Esophagus muscularis mucosa (tissue), 4 donors: Measurements from ENCODE around the gene CDC42EP3. TPM values are rescaled to one million over a fixed set of nuclear protein-coding genes. Genes with fewer than 3 reads are reported as not detected.

ENCODE experiments used
- DNase-seq: peaks from one replicate; pipeline ENCODE4 v3.0.0-alpha.2; 2017; ENCODE audit errors: extremely low spot score
- H3K27ac ChIP-seq, 4 donors: fragments of 200-600 bp; sonication (generic); replicated peaks in 1 of 4; 1 replicate in 3 of 4; 2 replicates in 1 of 4; pipeline ENCODE4 v1.5.1; 2016 to 2019; ENCODE audit warnings: mild to moderate bottlenecking in 1 of 4
- H3K27me3 ChIP-seq, 4 donors: fragments of 200-600 bp; sonication (generic); one replicate each; pipeline versions ENCODE4 v1.5.1 to v1.6.0; 2016 to 2019
- H3K36me3 ChIP-seq, 4 donors: fragments of 200-600 bp; sonication (generic); one replicate each; pipeline ENCODE4 v1.5.1; 2016 to 2019
- H3K4me1 ChIP-seq, 4 donors: fragments of 200-600 bp; sonication (generic); one replicate each; pipeline ENCODE4 v1.5.1; 2016 to 2019
- H3K4me3 ChIP-seq, 4 donors: fragments of 200-600 bp; sonication (generic); 1 replicate in 2 of 4; 2 replicates in 2 of 4; pipeline ENCODE4 v1.5.1; 2016 to 2019; ENCODE audit warnings: mild to moderate bottlenecking in 4 of 4, moderate library complexity in 1 of 4
- H3K9me3 ChIP-seq, 4 donors: fragments of 200-600 bp; sonication (generic); 1 replicate in 3 of 4; 2 replicates in 1 of 4; pipeline ENCODE4 v1.5.1; 2016 to 2019
- EP300 ChIP-seq: sonication (generic); formaldehyde crosslinking; IDR thresholded peaks from one replicate; pipeline ENCODE4 v1.6.1; 2017; ENCODE audit warnings: antibody characterized with exemption
- POLR2A ChIP-seq: fragments of 450-650 bp; IDR thresholded peaks from one replicate; pipeline ENCODE4 v1.6.1; 2017; ENCODE audit warnings: antibody characterized with exemption, moderate library complexity, mild to moderate bottlenecking, low read depth
- POLR2AphosphoS5 ChIP-seq, 2 donors: sonication (generic); formaldehyde crosslinking; IDR thresholded peaks; one replicate each; pipeline ENCODE4 v1.6.1; 2017; ENCODE audit warnings: antibody characterized with exemption in 2 of 2
- WGBS: methylation state at CpG from one replicate; pipeline ENCODE4 v1.1.5; 2018; 5-methylcytosine and 5-hydroxymethylcytosine counted together
- intact Hi-C: fragments of 100-400 bp; cut with DNase I; formaldehyde crosslinking; loops from one replicate; pipeline ENCODE4 v1.15.1; 2023
- total RNA-seq, 4 donors: library from RNA; depleted of rRNA; stranded (reverse); fragments of >200 nt; gene quantifications; one replicate each; pipeline versions ENCODE4 v1.1.0 to v1.2.1, GENCODE V29; 2016
- TF ChIP-seq, protein P1 (sequence below), 3 experiments: fragments of 200-600 bp in 2 of 3; fragments of 450-650 bp in 1 of 3; sonication (generic) in 2 of 3; IDR thresholded peaks; one replicate each; pipeline ENCODE4 v1.5.1; 2017 to 2019; ENCODE audit warnings: antibody characterized with exemption in 3 of 3, mild to moderate bottlenecking in 2 of 3, moderate library complexity in 1 of 3

The CDC42EP3 gene
- total RNA-seq, 4 donors from 2014 or later = 67.7 to 217 (median 112) TPM

DNA sequence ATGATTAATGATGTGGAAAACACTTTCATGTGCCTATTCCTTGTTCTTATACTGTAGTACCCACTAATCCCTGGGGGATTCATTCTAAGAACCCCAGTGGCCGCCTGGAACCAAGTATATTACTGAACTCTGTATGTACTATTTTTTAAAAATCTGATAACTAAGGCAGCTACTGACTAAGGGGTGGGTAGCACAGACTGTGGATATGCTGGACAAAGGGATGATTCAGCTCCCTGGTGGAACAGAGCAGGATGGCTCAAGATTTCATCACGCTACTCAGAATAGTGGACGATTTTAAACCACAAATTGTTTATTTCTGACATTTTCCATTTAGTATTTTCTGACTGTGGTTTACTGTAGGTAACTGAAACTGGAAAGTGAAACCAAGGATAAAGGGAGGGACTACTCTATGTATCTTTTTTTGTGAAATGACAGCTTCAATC lies 41.8 kb upstream of the CDC42EP3 start:
- 62% methylated on average over 3 of the region's 3 CpGs for WGBS

DNA sequence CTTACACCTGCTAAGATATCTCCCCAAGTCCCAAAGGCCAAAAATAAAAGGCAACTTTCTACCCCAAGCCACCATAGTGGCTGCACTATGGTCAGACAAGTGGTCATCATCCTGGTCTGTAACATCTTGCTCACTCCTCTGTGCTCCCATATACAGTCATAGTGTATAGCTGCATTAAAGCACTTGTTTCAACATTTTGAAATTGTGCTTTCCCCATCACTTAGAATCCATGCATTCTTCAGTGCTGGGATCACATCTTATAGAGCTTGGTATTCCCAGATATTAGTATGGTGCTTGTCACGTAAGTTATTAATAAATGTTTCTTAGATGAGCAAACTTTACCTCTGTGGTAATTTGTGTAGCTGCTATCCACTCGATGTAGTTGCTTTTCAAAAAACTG lies 40.4 kb upstream of the CDC42EP3 start:
- 83% methylated on average over 2 of the region's 2 CpGs for WGBS
- TF ChIP-seq, protein P1, sequence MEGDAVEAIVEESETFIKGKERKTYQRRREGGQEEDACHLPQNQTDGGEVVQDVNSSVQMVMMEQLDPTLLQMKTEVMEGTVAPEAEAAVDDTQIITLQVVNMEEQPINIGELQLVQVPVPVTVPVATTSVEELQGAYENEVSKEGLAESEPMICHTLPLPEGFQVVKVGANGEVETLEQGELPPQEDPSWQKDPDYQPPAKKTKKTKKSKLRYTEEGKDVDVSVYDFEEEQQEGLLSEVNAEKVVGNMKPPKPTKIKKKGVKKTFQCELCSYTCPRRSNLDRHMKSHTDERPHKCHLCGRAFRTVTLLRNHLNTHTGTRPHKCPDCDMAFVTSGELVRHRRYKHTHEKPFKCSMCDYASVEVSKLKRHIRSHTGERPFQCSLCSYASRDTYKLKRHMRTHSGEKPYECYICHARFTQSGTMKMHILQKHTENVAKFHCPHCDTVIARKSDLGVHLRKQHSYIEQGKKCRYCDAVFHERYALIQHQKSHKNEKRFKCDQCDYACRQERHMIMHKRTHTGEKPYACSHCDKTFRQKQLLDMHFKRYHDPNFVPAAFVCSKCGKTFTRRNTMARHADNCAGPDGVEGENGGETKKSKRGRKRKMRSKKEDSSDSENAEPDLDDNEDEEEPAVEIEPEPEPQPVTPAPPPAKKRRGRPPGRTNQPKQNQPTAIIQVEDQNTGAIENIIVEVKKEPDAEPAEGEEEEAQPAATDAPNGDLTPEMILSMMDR (IDR thresholded peaks at IDR 0.05) = no peak
- TF ChIP-seq POLR2A (no peak), EP300 (no peak)
- intact Hi-C loops = no loop called here

More for the DNA sequence above, 41.8 kb upstream of the CDC42EP3 start:
- Histone ChIP-seq H3K27ac (no peak overlapping the region), H3K4me1 (peaks cover 0 to 2% (median under 1%) of the 10 kb centered on the region in 4 donors), H3K27me3 (no peaks in the 10 kb centered on the region), H3K36me3 (no peaks in the 10 kb centered on the region), H3K9me3 (no peaks in the 10 kb centered on the region), H3K4me3 (no peak overlapping the region)
- no peak for DNase-seq
- intact Hi-C loops = no loop called here
- TF ChIP-seq POLR2A = no peak
- TF ChIP-seq EP300 = no peak
- TF ChIP-seq, protein P1 (IDR thresholded peaks at IDR 0.05) = no peak
- TF ChIP-seq POLR2AphosphoS5 (IDR thresholded peaks at IDR 0.05) = no peak

DNA sequence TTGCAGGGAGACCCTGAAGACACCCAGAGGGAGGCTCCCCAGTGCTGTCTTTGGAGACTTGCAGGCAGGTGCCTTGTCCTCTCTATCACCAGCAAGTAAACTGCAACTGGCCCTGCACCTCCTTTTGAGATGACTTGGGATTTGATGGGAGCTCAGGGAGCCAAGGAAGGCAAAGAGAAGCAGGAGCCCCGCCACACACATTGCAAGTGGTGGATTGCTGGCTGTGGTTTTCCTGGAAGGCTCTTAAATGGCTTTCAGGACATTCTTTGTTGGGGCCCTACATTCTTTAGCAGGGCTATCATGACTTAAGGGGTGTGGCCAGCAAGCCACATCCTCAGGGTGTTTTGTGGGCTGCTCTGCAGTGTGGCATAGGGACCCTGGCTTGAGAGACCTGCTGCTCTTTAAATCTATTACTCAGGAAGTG lies 39.9 kb upstream of the CDC42EP3 start:
- peaks cover 0 to 18% (median 8%) of the 10 kb centered on the region in 4 donors for H3K4me1 ChIP-seq
- no peak for TF ChIP-seq EP300
- TF ChIP-seq, protein P1 (IDR thresholded peaks at IDR 0.05) = no peak
- no peak for TF ChIP-seq POLR2A
- no peak for TF ChIP-seq POLR2AphosphoS5 (IDR thresholded peaks at IDR 0.05)
- no peaks in the 10 kb centered on the region for H3K9me3 ChIP-seq
- intact Hi-C loops = no loop called here
- H3K27me3 ChIP-seq = no peaks in the 10 kb centered on the region
- DNase-seq = no peak
- WGBS = 100% methylated on average over 1 of the region's 1 CpG
- no peak overlapping the region for H3K27ac ChIP-seq
- no peak overlapping the region for H3K4me3 ChIP-seq
- no peaks in the 10 kb centered on the region for H3K36me3 ChIP-seq

More for the DNA sequence above, 40.4 kb upstream of the CDC42EP3 start:
- no peaks in the 10 kb centered on the region for H3K27me3 ChIP-seq
- no peaks in the 10 kb centered on the region for H3K36me3 ChIP-seq
- no peak for DNase-seq
- no peaks in the 10 kb centered on the region for H3K9me3 ChIP-seq
- H3K4me3 ChIP-seq = no peak overlapping the region
- no peak overlapping the region for H3K27ac ChIP-seq
- peaks cover 0 to 13% (median 5%) of the 10 kb centered on the region in 4 donors for H3K4me1 ChIP-seq

DNA sequence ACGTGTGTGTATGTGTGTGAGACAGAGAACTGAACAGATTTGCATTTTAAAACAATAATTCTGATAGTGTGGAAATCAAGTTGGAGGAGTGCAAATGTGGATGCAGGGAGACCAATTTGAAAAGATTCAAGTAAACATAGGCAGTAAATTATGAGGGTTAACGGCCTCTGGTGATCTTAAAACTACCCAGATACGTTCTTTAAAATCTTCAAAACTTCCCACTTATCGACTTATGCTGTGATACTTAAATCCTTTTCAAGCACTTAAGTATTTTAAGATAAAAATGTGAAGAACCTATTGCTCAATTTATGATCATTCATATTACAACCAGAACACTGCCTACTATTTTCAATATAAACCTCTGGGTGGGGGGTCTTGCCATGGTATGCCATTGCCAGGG lies 37.7 kb upstream of the CDC42EP3 start:
- Histone ChIP-seq H3K27me3 (no peaks in the 10 kb centered on the region), H3K36me3 (no peaks in the 10 kb centered on the region), H3K27ac (no peak overlapping the region), H3K9me3 (no peaks in the 10 kb centered on the region), H3K4me1 (peaks cover 0 to 18% (median 8%) of the 10 kb centered on the region in 4 donors), H3K4me3 (no peak overlapping the region)
- DNase-seq = no peak
- intact Hi-C loops = no loop called here
- 91% methylated on average over 4 of the region's 4 CpGs for WGBS
- no peak for TF ChIP-seq POLR2AphosphoS5 (IDR thresholded peaks at IDR 0.05)
- TF ChIP-seq, protein P1 (IDR thresholded peaks at IDR 0.05) = no peak
- no peak for TF ChIP-seq EP300
- TF ChIP-seq POLR2A = no peak

DNA sequence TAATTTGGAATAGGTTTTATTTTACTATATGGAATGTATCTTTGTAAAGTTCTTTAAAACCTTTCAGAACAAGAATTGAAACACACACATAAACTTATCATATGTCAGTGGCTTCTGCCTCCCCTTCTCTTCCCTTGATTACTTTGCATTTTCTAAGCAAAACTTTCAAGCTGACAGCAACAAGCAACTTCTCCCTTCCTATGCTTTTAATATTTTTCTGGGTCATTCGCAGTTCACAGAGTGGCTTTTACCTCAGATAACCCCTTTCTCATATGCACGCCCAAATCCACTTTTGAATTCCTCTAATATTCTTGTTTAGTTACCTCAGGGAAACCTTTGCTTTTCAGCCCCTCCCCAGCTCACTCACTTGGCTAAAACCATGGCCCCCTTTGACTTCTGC lies 36.7 kb upstream of the CDC42EP3 start:
- Histone ChIP-seq H3K27me3 (no peaks in the 10 kb centered on the region), H3K4me1 (peaks cover 0 to 18% (median 8%) of the 10 kb centered on the region in 4 donors), H3K9me3 (no peaks in the 10 kb centered on the region), H3K36me3 (no peaks in the 10 kb centered on the region), H3K4me3 (no peak overlapping the region), H3K27ac (no peak overlapping the region)
- WGBS = 58% methylated on average over 2 of the region's 2 CpGs
- intact Hi-C loops = no loop called here
- no peak for DNase-seq
- TF ChIP-seq POLR2AphosphoS5 (IDR thresholded peaks at IDR 0.05) = no peak
- TF ChIP-seq, protein P1 (IDR thresholded peaks at IDR 0.05) = no peak
- no peak for TF ChIP-seq EP300
- no peak for TF ChIP-seq POLR2A
